Pancreas (tissue), 10 donors: ENCODE measurements around the gene UCP3. TPM values are rescaled to one million over a fixed set of nuclear protein-coding genes. Genes with fewer than 3 reads are reported as not detected.

Experiments
- ATAC-seq, 4 donors: fragments of 200-7000 bp; cut with Tn5 transposase; one replicate each; pipeline versions ENCODE4 v1.8.0 to v1.9.1; 2020; ENCODE audit warnings: mild to moderate bottlenecking in 4 of 4, moderate library complexity in 4 of 4
- DNase-seq, 6 donors: peaks; one replicate each; pipeline ENCODE4 v3.0.0-alpha.2; 2020
- FAIRE-seq: peaks from 2 replicates; lab custom pipeline; 2012; peaks lifted over from hg19 to GRCh38; lab: Jason Lieb, UNC
- H3K27ac ChIP-seq, 4 donors: fragments of 200-600 bp; sonication (generic); 1 replicate in 3 of 4; 2 replicates in 1 of 4; pipeline versions ENCODE4 v1.5.0 to v1.8.0; 2020
- H3K27me3 ChIP-seq, 4 donors: fragments of 200-600 bp; one replicate each; pipeline ENCODE4 v1.8.0; 2021
- H3K36me3 ChIP-seq, 3 donors: fragments of 200-600 bp; sonication (generic) in 1 of 3; one replicate each; pipeline versions ENCODE4 v1.5.0 to v1.8.0; 2020 to 2021
- H3K4me1 ChIP-seq, 3 donors: fragments of 200-600 bp; one replicate each; pipeline ENCODE4 v1.8.0; 2021
- H3K4me3 ChIP-seq, 4 donors: fragments of 200-600 bp; sonication (generic) in 2 of 4; one replicate each; pipeline versions ENCODE4 v1.5.0 to v1.8.0; 2020 to 2021
- H3K9me3 ChIP-seq, 4 donors: fragments of 200-600 bp; one replicate each; pipeline ENCODE4 v1.8.0; 2021
- CTCF ChIP-seq, 4 donors: fragments of 200-600 bp; sonication (generic) in 3 of 4; IDR thresholded peaks; one replicate each; pipeline versions ENCODE4 v1.5.0 to v1.8.0; 2021; ENCODE audit warnings: antibody characterized with exemption in 4 of 4
- WGBS, 2 donors: extraction: QIAGEN DNeasy Blood & Tissue Kit; methylation state at CpG; one replicate each; pipeline ENCODE4 v1.1.7; 2013; 5-methylcytosine and 5-hydroxymethylcytosine counted together
- intact Hi-C, 3 donors: fragments of 100-400 bp; cut with DNase I; formaldehyde crosslinking; loops; one replicate each; pipeline versions ENCODE4 v1.11.1 to v1.14.2; 2022
- polyA plus RNA-seq, 2 donors: library from polyadenylated mRNA; stranded (reverse); fragments of 200-250 nt; gene quantifications; one replicate each; pipeline ENCODE4 v1.2.3, GENCODE V29; 2013
- total RNA-seq, 6 donors: library from RNA; stranded (reverse); fragmentation: NEBNext Ultra II Directional in 4 of 6; extraction: Animal tissue kit (Norgen Biotek cat#: 25700) in 4 of 6; gene quantifications; one replicate each; pipeline versions ENCODE4 v1.2.1 to v1.2.4, GENCODE V29; 2021 to 2023
- donor health status: healthy with polysubstance abuse.
- donor health status: DM: no; HTN: no; CAD: no; lungs with moderate emphysema.
- donor health status: DM: no; HTN: no; CAD: no.
- donor health status: control.
- donor health status: control.
- donor health status: Bipolar disorder and iron deficiency.
- donor health status: DM: yes; HTN: yes; CAD: no.
- donor health status: DM: no; HTN: no; CAD: no.
- donor health status: DM: no; HTN: no; CAD: no.
- donor health status: DM: yes; HTN: yes; CAD: no.

Gene UCP3
- total and polyA plus RNA-seq, 8 donors, result 0.32 to 2.0 (median 0.87) TPM

GRCh38 chr11:74002832-74003231, 6.1 kb downstream of the UCP3 start:
- H3K36me3 ChIP-seq, result no peaks in the 10 kb centered on the region
- no peaks in the 10 kb centered on the region for H3K4me1 ChIP-seq
- H3K27ac ChIP-seq, result no peak overlapping the region
- no peak for TF ChIP-seq CTCF (IDR thresholded peaks at IDR 0.05)
- H3K9me3 ChIP-seq, result no peaks in the 10 kb centered on the region
- no peaks in the 10 kb centered on the region for H3K27me3 ChIP-seq
- intact Hi-C loops, result no loop called here
- no peak for DNase-seq
- H3K4me3 ChIP-seq, result no peak overlapping the region
- no peak for FAIRE-seq
- ATAC-seq, result no peak
- 90 to 96% methylated on average over 4 of the region's 4 CpGs for WGBS, 2 donors

GRCh38 chr11:74001822-74002286, 7.0 kb downstream of the UCP3 start:
- Histone ChIP-seq H3K4me3 (no peak overlapping the region), H3K9me3 (no peaks in the 10 kb centered on the region), H3K27me3 (no peaks in the 10 kb centered on the region), H3K4me1 (no peaks in the 10 kb centered on the region), H3K27ac (no peak overlapping the region), H3K36me3 (no peaks in the 10 kb centered on the region)
- no peak for TF ChIP-seq CTCF (IDR thresholded peaks at IDR 0.05)
- WGBS, 2 donors, result 79 to 85% methylated on average over 7 of the region's 7 CpGs
- intact Hi-C loops, result no loop called here
- ATAC-seq, result no peak
- FAIRE-seq, result no peak
- DNase-seq, result no peak

GRCh38 chr11:74000307-74001133, 8.4 kb downstream of the UCP3 start:
- intact Hi-C loops, result no loop called here
- DNase-seq (no peak), FAIRE-seq (no peak), ATAC-seq (no peak)
- no peaks in the 10 kb centered on the region for H3K4me1 ChIP-seq
- no peaks in the 10 kb centered on the region for H3K27me3 ChIP-seq
- no peaks in the 10 kb centered on the region for H3K36me3 ChIP-seq
- TF ChIP-seq CTCF (IDR thresholded peaks at IDR 0.05), result no peak
- no peaks in the 10 kb centered on the region for H3K9me3 ChIP-seq
- 90 to 91% methylated on average over 14 of the region's 14 CpGs for WGBS, 2 donors
- no peak overlapping the region for H3K4me3 ChIP-seq
- H3K27ac ChIP-seq, result no peak overlapping the region

GRCh38 chr11:73999581-74000306, 9.1 kb downstream of the UCP3 start:
- FAIRE-seq (no peak), DNase-seq (no peak), ATAC-seq (peak in 2 of 4 donors; percentile 19 to 40)
- H3K36me3 ChIP-seq, result no peaks in the 10 kb centered on the region
- no peak overlapping the region for H3K27ac ChIP-seq
- intact Hi-C loops, result no loop called here
- no peak overlapping the region for H3K4me3 ChIP-seq
- no peaks in the 10 kb centered on the region for H3K4me1 ChIP-seq
- H3K27me3 ChIP-seq, result no peaks in the 10 kb centered on the region
- 60 to 69% methylated on average over 8 of the region's 8 CpGs for WGBS, 2 donors
- H3K9me3 ChIP-seq, result no peaks in the 10 kb centered on the region
- no peak for TF ChIP-seq CTCF (IDR thresholded peaks at IDR 0.05)
